ENCODE results near the gene WWOX.

DNA sequence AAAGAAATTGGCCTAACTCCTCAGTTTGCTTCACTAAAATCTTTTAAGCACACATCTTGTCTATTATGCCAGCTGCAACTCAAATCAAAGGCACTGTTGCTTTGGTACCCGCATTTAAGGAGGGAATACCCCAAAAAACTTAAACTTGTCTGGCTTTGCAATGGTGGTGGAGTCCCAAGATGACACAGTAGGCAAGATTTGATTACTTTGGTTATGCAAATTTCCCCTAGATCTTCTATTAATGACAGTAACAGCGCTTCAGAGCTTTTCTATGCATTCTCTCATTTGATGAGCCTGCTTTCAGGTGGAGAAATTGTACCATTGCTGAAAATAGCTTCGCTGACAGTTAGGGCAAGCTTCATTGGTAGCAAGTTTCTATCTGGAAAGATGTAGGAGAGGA, 27.2 kb downstream of the WWOX start:
- TF ChIP-seq, protein P1, sequence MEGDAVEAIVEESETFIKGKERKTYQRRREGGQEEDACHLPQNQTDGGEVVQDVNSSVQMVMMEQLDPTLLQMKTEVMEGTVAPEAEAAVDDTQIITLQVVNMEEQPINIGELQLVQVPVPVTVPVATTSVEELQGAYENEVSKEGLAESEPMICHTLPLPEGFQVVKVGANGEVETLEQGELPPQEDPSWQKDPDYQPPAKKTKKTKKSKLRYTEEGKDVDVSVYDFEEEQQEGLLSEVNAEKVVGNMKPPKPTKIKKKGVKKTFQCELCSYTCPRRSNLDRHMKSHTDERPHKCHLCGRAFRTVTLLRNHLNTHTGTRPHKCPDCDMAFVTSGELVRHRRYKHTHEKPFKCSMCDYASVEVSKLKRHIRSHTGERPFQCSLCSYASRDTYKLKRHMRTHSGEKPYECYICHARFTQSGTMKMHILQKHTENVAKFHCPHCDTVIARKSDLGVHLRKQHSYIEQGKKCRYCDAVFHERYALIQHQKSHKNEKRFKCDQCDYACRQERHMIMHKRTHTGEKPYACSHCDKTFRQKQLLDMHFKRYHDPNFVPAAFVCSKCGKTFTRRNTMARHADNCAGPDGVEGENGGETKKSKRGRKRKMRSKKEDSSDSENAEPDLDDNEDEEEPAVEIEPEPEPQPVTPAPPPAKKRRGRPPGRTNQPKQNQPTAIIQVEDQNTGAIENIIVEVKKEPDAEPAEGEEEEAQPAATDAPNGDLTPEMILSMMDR (IDR thresholded peaks at IDR 0.05; ENCODE audit: poor library complexity, severe bottlenecking) = no peak
- TF ChIP-seq EP300 (conservative IDR thresholded peaks at IDR 0.05; ENCODE audit: poor library complexity, severe bottlenecking) (no peak), RAD21 (conservative IDR thresholded peaks at IDR 0.05) (no peak), EZH2 (IDR thresholded peaks at IDR 0.05; ENCODE audit: borderline replicate concordance, insufficient read depth, low read length, poor library complexity, severe bottlenecking) (no peak), POLR2AphosphoS5 (IDR thresholded peaks at IDR 0.05) (no peak)

All from neural cell (in vitro differentiated cells).